ENCODE results near the gene NDUFV3.

- TF ChIP-seq ZNF768 (tag by site-specific recombination; IDR thresholded peaks at IDR 0.05) (no peak), ZNF133 (tag by site-specific recombination; IDR thresholded peaks at IDR 0.05) (no peak), CTCF (tag by site-specific recombination; IDR thresholded peaks at IDR 0.05) (no peak)
These were observed 5.8 kb upstream of the NDUFV3 start for GRCh38 chr21:42887326-42887725.
